ENCODE measurements around the gene BLCAP.

Gene BLCAP

GRCh38 chr20:37526839-37527637 lies 638 bp downstream of the BLCAP start:
- Mint-ChIP-seq H3K27me3 (no peaks in the 10 kb centered on the region), H3K9me3 (no peaks in the 10 kb centered on the region), H3K4me1 (peaks cover 55% of the 10 kb centered on the region), H3K27ac (peak overlapping the region; percentile 100), H3K4me3 (peak overlapping the region; percentile 89 to 94)
- ATAC-seq (no peak), DNase-seq (no peak)

DNA sequence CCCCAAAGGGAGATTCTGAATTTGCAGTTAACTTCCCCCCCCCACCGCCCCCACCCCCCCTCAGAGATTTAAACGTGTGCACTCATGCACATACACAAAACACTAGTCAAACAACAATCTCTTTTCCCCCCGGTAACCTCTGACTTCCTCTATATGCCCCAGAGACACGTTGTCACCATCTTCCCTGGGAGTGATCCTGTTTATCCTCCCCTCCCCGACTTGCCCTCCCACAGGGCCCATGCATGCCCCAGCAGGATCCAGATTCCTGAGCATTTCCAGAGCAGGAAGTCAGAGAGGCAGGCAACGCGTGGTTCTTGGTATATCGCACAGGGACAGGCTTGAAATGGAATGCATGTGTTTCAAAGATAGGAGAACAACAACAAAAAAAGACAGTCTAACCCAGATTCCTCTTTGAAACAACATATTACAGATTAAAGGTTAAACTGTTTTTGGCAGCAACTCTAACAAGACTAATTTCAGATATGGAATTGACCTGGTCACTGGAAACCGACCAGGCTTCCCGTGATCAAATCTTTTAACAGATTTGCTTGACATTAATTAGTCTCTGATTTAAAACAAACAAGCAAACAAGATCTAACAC lies 1.3 kb downstream of the BLCAP start:
- peaks cover 62% of the 10 kb centered on the region for H3K4me1 Mint-ChIP-seq
- no peaks in the 10 kb centered on the region for H3K9me3 Mint-ChIP-seq
- peak overlapping the region; percentile 89 to 94 for H3K4me3 Mint-ChIP-seq
- DNase-seq, result no peak
- ATAC-seq, result no peak
- H3K27ac Mint-ChIP-seq, result peak overlapping the region in 1 of 2 donors; percentile 5
- H3K27me3 Mint-ChIP-seq, result no peaks in the 10 kb centered on the region

DNA sequence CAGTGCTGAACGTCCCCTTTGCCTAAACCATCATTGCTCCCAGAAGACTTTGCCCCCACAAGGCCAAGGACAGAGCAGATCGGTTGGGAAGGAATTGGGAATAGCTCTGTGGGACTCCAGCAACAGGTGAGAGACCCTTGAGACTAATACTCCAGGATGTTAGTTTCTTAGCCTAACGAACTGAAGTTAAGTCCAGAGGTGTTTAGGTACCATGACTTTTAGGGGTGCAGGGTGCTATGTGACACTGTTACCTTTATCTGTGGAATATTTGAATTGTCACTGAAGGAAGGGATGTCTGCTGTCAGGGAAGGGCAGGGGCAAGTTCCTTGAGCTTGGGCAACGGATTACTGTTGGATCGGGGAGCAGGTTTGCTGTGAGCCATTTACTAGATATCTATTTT lies 1.9 kb downstream of the BLCAP start:
- no peaks in the 10 kb centered on the region for H3K27me3 Mint-ChIP-seq
- DNase-seq (no peak), ATAC-seq (no peak)
- no peak overlapping the region for H3K27ac Mint-ChIP-seq
- H3K4me3 Mint-ChIP-seq, result peak overlapping the region; percentile 89 to 94
- peaks cover 63% of the 10 kb centered on the region for H3K4me1 Mint-ChIP-seq
- H3K9me3 Mint-ChIP-seq, result no peaks in the 10 kb centered on the region

- Mint-ChIP-seq H3K4me3 (peak overlapping the region; percentile 22 to 94), H3K4me1 (peaks cover 70% of the 10 kb centered on the region), H3K27me3 (no peaks in the 10 kb centered on the region), H3K9me3 (no peaks in the 10 kb centered on the region), H3K27ac (no peak overlapping the region)
- ATAC-seq (peak; percentile 51), DNase-seq (peak; percentile 16 to 31)
These were observed 2.6 kb downstream of the BLCAP start for GRCh38 chr20:37524859-37525708.

DNA sequence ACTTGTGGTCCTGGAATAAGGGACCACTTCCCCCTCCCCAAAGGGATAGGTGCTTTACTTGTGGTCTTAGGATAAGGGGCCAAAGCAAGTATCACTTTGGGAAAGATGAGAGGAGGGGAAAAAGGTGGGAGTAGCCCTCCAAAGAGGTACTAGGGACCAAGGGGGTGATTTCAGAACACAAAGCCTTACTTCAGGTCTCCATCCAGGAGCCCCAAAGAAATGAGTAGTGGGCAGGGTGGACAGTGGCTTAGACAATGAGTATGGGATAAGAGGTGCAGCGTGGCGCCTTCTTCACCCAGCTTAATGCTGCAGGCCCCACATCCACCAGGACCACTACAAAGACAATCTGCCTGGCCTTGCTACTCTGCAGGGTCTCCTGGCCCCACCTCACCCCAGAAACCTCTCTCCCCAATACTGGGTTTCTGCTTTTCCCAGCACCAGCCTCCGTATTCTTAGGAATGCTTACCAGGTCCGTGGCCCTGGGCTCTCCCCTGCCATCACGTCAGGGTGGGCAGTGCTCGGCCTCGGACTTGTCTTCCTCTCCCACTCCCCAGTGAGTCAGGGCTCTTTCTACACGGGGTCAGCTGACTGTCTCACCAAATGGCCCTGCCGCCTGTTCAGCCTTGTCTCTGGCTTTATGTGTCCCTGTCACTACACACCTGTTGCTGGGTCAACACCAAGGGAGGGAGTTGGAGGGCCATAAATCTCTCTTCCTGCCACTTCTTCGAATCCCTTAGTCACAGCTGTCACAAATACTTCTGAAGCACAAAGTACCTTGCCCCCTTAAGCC lies 3.6 kb downstream of the BLCAP start:
- peak overlapping the region in 1 of 2 donors; percentile 2 for H3K4me3 Mint-ChIP-seq
- ATAC-seq (no peak), DNase-seq (no peak)
- no peak overlapping the region for H3K27ac Mint-ChIP-seq
- no peaks in the 10 kb centered on the region for H3K27me3 Mint-ChIP-seq
- no peaks in the 10 kb centered on the region for H3K9me3 Mint-ChIP-seq
- peaks cover 71% of the 10 kb centered on the region for H3K4me1 Mint-ChIP-seq

DNA sequence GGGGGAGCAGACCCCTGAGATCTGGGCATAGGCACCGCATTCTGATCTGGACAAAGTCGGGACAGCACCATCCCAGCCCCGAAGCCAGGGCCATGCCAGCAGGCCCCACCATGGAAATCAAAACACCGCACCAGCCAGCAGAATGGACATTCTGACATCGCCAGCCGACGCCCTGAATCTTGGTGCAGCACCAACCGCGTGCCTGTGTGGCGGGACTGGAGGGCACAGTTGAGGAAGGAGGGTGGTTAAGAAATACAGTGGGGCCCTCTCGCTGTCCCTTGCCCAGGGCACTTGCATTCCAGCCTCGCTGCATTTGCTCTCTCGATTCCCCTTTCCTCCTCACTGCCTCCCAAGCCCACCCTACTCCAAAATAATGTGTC lies 4.7 kb downstream of the BLCAP start:
- DNase-seq (no peak), ATAC-seq (no peak)
- Mint-ChIP-seq H3K4me3 (no peak overlapping the region), H3K9me3 (no peaks in the 10 kb centered on the region), H3K27ac (no peak overlapping the region), H3K27me3 (no peaks in the 10 kb centered on the region), H3K4me1 (peaks cover 64% of the 10 kb centered on the region)

DNA sequence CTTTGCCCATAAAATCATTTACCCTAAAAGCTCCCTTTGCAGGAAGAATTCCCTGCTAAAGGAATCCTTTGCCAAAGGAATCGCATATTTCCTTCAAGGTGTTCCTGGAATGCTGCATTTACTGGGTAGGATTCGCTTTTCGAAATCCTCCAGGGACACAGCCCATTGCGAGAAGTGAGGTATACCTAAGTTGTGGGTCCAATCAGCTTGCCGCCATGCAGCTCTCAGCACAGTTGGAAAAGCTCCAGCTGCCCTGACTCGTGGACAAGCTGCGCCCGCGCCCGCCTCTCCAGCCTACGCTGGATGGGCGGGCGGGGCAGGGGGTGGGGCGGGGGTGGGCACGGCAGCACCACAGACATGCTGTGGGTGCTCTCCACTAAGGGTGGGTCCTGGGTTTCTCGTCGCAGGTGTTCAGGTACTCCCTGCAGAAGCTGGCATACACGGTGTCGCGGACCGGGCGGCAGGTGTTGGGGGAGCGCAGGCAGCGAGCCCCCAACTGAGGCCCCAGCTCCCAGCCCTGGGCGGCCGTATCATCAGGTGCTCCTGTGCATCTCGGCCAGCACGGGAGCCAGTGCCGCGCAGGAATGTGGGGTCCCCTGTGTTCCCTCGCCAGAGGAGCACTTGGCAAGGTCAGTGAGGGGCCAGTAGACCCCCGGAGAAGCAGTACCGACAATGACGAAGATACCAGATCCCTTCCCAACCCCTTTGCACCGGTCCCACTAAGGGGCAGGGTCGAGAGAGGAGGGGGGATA lies 5.2 kb downstream of the BLCAP start:
- Mint-ChIP-seq H3K27ac (no peak overlapping the region), H3K4me1 (peaks cover 65% of the 10 kb centered on the region), H3K9me3 (no peaks in the 10 kb centered on the region), H3K27me3 (no peaks in the 10 kb centered on the region), H3K4me3 (no peak overlapping the region)
- DNase-seq (no peak), ATAC-seq (no peak)

GRCh38 chr20:37521061-37521771 lies 6.5 kb downstream of the BLCAP start, which contains the start of gene NNAT:
Gene NNAT, plus strand, starts transcription at chr20:37521250. Its CDS starts 82 bp downstream, at chr20:37521332.
- DNase-seq (peak in 1 of 2 donors; percentile 12), ATAC-seq (no peak)
- Mint-ChIP-seq H3K27me3 (no peaks in the 10 kb centered on the region), H3K4me3 (peak within 1 kb of the TSS; percentile 60 to 86), H3K9me3 (no peaks in the 10 kb centered on the region), H3K4me1 (peaks cover 62% of the 10 kb centered on the region), H3K27ac (no peak within 1 kb of the TSS)

- H3K27ac Mint-ChIP-seq, result no peak overlapping the region
- peaks cover 55% of the 10 kb centered on the region for H3K4me1 Mint-ChIP-seq
- peak overlapping the region; percentile 17 to 86 for H3K4me3 Mint-ChIP-seq
- no peak for DNase-seq
- no peaks in the 10 kb centered on the region for H3K9me3 Mint-ChIP-seq
- ATAC-seq, result no peak
- H3K27me3 Mint-ChIP-seq, result no peaks in the 10 kb centered on the region
These were observed 7.2 kb downstream of the BLCAP start for GRCh38 chr20:37520419-37520955.

DNA sequence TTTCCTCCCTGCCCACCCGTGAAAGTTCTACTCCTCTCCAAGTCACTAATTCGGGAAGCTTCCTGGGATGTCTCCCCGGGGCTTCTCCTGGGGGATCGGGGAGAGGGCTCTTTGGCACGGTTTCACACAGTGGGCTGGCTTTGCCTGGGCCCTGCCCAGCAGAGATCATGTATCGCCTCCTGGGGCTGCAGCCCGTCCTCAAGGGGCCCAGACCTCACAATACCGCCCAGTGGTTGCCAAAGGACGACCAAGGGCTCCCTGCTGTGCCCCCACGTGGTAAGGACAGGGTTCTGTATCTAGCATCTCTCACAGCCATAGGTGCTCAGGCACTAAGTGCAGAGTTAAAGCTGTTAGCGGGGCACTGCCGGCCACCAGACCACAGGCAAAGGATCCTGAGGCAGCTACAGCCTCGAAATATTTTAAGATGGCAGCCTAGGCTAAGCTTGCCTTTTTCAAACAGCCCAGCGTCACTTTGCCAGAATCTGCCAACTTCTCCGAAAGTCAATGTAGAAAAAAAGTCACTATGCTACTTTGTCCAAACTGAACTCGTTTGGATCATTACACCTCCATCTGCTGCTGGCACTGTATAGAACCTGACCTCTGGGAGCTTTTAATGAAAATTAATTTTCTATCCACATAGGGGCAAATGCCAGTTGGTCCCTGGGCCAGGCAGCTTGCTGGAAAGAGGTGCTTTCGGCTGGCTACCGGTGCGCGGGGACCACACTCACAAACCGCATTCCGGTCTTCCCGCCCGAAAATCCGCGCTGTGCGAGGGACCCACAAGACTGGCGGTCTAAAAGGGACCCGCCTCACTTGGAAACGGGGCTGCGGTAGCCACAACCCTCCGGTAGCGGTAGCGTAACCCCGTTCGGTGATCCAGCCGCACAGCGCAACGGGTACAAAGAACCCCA lies 7.9 kb downstream of the BLCAP start:
- peak overlapping the region in 1 of 2 donors; percentile 68 for H3K27ac Mint-ChIP-seq
- no peaks in the 10 kb centered on the region for H3K27me3 Mint-ChIP-seq
- H3K4me1 Mint-ChIP-seq, result peaks cover 48% of the 10 kb centered on the region
- ATAC-seq (no peak), DNase-seq (no peak)
- peak overlapping the region in 1 of 2 donors; percentile 86 for H3K4me3 Mint-ChIP-seq
- no peaks in the 10 kb centered on the region for H3K9me3 Mint-ChIP-seq

DNA sequence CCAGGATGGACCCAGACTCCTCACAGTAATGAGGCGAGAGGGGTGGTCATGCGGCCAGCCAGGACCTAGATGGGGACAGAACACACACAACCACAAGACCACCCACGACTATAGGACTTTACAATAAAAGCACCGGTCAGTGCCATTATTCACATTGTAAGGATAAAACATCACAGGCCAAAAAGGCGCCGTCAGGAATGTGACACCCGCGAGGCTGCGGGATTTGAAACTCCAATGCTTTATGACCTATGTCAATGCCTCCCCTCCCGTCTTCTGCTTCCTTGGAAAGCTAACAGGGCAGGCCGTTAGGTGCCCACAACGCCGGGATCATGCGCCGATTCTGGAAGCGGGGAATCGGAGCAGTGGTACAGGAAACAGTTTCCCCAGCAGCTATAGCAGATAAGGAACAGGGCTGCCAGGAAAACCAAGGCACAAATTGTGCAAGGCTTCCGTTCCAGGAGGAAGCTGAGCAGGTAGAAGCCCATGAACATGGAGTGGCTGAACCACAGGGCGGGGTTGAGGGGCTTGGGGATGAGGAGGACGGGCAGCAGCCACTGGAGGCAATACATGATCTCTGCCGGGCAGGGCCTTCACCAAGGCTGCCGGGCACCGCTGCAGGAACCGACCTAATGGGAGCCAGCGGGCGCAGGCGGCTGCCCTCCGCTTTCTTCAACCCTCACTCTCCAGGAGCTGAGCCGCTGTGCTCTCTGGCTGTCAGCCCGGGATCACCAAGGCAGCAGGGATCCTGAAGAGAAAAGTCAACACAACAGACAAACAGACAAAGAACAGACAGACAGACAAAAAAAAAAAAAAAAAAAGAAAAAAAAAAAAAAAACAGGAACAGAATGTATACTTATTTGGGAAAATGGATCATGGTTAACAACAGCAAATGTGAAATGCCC lies 8.8 kb downstream of the BLCAP start:
- no peaks in the 10 kb centered on the region for H3K27me3 Mint-ChIP-seq
- H3K4me1 Mint-ChIP-seq, result peaks cover 38% of the 10 kb centered on the region
- DNase-seq, result no peak
- H3K9me3 Mint-ChIP-seq, result no peaks in the 10 kb centered on the region
- peak overlapping the region; percentile 57 to 68 for H3K27ac Mint-ChIP-seq
- ATAC-seq, result no peak
- no peak overlapping the region for H3K4me3 Mint-ChIP-seq

DNA sequence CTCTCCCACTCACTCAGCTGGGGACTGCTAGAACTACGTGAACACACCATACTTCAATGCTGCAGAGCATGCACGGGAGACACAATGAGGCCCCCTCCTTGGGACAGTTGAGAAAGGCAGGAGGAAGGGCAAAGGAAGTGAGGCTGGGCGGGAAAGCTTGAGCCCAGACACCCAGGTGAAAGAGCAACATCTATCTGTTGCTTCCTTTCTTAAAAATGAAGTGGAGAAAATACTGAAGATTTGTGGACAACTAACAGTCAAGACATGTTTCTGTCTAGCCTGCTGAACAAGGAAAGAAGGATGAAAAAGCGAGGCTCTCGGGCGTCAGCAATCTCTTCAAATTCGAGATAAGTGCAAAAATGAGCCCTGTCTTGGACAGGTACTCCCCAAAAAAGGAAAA lies 9.6 kb downstream of the BLCAP start:
- Mint-ChIP-seq H3K27me3 (no peaks in the 10 kb centered on the region), H3K4me1 (peaks cover 31% of the 10 kb centered on the region), H3K9me3 (no peaks in the 10 kb centered on the region), H3K27ac (peak overlapping the region in 1 of 2 donors; percentile 34), H3K4me3 (no peak overlapping the region)
- no peak for DNase-seq
- ATAC-seq, result no peak

Measured in stimulated activated naive CD8-positive, alpha-beta T cell treated with anti-CD3 and anti-CD28 coated beads, Interleukin-15, amount 100 ng/mL, for 72 hours (primary cell).